ENCODE results near the gene CFAP61. TPM values are rescaled to one million over a fixed set of nuclear protein-coding genes. Genes with fewer than 3 reads are reported as not detected.
A peak's percentile ranks its signal among the peaks of the same experiment; 100 is the strongest.

CFAP61 gene
- total and polyA plus RNA-seq, 7 donors: 8.3 to 59.4 (median 24.5) TPM

GRCh38 chr20:20095114-20095872, 43.0 kb downstream of the CFAP61 start:
- Histone ChIP-seq H3K9me3 (no peaks in the 10 kb centered on the region), H3K36me3 (ENCODE audit: insufficient read depth in 1 of 2, low read depth in 1 of 2) (peaks cover 2 to 37% of the 10 kb centered on the region in 2 donors), H3K4me1 (peaks cover 11% of the 10 kb centered on the region), H3K4me3 (no peak overlapping the region), H3K27me3 (ENCODE audit: insufficient read depth in 3 of 3, low read length in 2 of 3) (no peaks in the 10 kb centered on the region), H3K27ac (peak overlapping the region; percentile 53)
- ATAC-seq: peak; percentile 39 to 60 (median 56)
- no peak for TF ChIP-seq CTCF (IDR thresholded peaks at IDR 0.05)
- WGBS, 3 donors: 66 to 71% (median 71%) methylated on average over 10 of the region's 10 CpGs
- intact Hi-C loops (cut with DNase I): no loop called here
- DNase-seq: no peak

- ATAC-seq (peak in 2 of 4 donors; percentile 20 to 45), DNase-seq (no peak)
- no peaks in the 10 kb centered on the region for H3K27me3 ChIP-seq (ENCODE audit: insufficient read depth in 3 of 3, low read length in 2 of 3)
- H3K9me3 ChIP-seq: no peaks in the 10 kb centered on the region
- peaks cover 2 to 36% of the 10 kb centered on the region in 2 donors for H3K36me3 ChIP-seq (ENCODE audit: insufficient read depth in 1 of 2, low read depth in 1 of 2)
- TF ChIP-seq CTCF (IDR thresholded peaks at IDR 0.05): no peak
- no peak overlapping the region for H3K4me3 ChIP-seq
- intact Hi-C loops (cut with DNase I): no loop called here
- 67 to 80% (median 76%) methylated on average over 11 of the region's 11 CpGs for WGBS, 3 donors
- H3K27ac ChIP-seq: no peak overlapping the region
- H3K4me1 ChIP-seq: peaks cover 7% of the 10 kb centered on the region
Observed at GRCh38 chr20:20096421-20096820, 44.1 kb downstream of the CFAP61 start.

- no peak overlapping the region for H3K27ac ChIP-seq
- H3K36me3 ChIP-seq (ENCODE audit: insufficient read depth in 1 of 2, low read depth in 1 of 2): peaks cover 0 to 24% of the 10 kb centered on the region in 2 donors
- H3K9me3 ChIP-seq: no peaks in the 10 kb centered on the region
- H3K4me3 ChIP-seq: no peak overlapping the region
- H3K27me3 ChIP-seq (ENCODE audit: insufficient read depth in 3 of 3, low read length in 2 of 3): no peaks in the 10 kb centered on the region
- ATAC-seq: no peak
- peaks cover 18% of the 10 kb centered on the region for H3K4me1 ChIP-seq
- intact Hi-C loops (cut with DNase I): no loop called here
- no peak for DNase-seq
- no peak for TF ChIP-seq CTCF (IDR thresholded peaks at IDR 0.05)
Observed at GRCh38 chr20:20100881-20101280, 48.5 kb downstream of the CFAP61 start.

DNA sequence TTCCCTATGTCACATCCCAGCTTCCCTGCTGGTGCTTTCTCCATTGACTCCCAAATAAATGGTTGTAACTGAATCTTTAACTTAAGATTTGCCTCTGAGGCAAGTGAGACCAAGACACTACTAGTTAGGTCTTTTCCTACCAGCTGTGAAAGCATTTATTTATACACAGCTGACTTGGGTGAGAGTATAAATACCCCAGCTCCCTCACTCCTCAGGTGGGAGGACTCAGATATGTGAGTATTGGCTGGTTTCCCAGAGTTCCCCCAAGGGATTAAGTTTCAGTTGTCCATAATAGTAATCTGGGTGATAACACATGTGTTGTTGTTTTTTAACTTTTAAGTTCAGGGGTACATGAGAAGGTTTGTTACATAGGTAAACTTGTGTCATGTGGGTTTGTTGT, 49.8 kb downstream of the CFAP61 start:
- peak in 2 of 4 donors; percentile 36 to 38 for ATAC-seq
- no peaks in the 10 kb centered on the region for H3K27me3 ChIP-seq (ENCODE audit: insufficient read depth in 3 of 3, low read length in 2 of 3)
- peak overlapping the region; percentile 58 for H3K27ac ChIP-seq
- H3K4me1 ChIP-seq: peaks cover 18% of the 10 kb centered on the region
- no peak for TF ChIP-seq CTCF (IDR thresholded peaks at IDR 0.05)
- peaks cover 0 to 24% of the 10 kb centered on the region in 2 donors for H3K36me3 ChIP-seq (ENCODE audit: insufficient read depth in 1 of 2, low read depth in 1 of 2)
- H3K9me3 ChIP-seq: no peaks in the 10 kb centered on the region
- no peak for DNase-seq
- no peak overlapping the region for H3K4me3 ChIP-seq
- intact Hi-C loops (cut with DNase I): no loop called here

Measured in psoas muscle (tissue), 8 donors.